Measurements from ENCODE around the gene LDLRAD3.

DNA sequence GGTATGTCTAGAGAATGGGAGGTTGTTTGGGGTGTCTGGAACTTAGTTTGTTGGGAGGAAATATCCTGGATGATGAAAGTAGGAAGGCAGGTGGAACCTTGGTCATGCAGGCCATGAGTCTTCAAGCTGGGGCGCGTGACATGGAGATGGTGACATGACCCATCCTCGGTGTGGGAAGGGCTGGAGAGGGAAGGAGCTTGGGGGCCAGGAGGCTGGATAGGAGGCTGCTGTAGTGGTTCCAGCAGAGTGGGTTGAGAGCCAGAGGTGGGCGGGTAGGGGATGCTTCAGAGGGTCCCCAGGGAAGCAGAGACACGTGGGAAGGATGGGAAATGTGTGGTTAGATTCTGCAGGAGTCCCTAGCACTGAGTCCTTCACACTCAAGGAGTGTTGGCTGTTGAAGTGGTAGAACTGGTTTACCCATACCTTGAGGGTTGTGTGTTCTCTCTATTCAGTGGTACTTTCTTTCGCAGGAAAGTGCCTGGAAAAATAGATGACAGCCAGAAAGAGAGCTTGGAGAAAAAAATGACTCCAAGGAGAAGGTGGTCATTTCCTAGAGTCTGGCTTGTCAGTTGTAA lies 56.8 kb downstream of the LDLRAD3 start:
- TF ChIP-seq, protein P1, sequence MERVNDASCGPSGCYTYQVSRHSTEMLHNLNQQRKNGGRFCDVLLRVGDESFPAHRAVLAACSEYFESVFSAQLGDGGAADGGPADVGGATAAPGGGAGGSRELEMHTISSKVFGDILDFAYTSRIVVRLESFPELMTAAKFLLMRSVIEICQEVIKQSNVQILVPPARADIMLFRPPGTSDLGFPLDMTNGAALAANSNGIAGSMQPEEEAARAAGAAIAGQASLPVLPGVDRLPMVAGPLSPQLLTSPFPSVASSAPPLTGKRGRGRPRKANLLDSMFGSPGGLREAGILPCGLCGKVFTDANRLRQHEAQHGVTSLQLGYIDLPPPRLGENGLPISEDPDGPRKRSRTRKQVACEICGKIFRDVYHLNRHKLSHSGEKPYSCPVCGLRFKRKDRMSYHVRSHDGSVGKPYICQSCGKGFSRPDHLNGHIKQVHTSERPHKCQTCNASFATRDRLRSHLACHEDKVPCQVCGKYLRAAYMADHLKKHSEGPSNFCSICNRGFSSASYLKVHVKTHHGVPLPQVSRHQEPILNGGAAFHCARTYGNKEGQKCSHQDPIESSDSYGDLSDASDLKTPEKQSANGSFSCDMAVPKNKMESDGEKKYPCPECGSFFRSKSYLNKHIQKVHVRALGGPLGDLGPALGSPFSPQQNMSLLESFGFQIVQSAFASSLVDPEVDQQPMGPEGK (CRISPR knock-in tag; IDR thresholded peaks at IDR 0.05; ENCODE audit: borderline replicate concordance), result no peak
- TF ChIP-seq, protein P2, sequence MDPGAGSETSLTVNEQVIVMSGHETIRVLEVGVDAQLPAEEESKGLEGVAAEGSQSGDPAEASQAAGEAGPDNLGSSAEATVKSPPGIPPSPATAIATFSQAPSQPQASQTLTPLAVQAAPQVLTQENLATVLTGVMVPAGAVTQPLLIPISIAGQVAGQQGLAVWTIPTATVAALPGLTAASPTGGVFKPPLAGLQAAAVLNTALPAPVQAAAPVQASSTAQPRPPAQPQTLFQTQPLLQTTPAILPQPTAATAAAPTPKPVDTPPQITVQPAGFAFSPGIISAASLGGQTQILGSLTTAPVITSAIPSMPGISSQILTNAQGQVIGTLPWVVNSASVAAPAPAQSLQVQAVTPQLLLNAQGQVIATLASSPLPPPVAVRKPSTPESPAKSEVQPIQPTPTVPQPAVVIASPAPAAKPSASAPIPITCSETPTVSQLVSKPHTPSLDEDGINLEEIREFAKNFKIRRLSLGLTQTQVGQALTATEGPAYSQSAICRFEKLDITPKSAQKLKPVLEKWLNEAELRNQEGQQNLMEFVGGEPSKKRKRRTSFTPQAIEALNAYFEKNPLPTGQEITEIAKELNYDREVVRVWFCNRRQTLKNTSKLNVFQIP (CRISPR knock-in tag; IDR thresholded peaks at IDR 0.05; ENCODE audit: borderline replicate concordance, low read depth), result no peak
- TF ChIP-seq ZNF8 (CRISPR knock-in tag; IDR thresholded peaks at IDR 0.05) (no peak), ZNF70 (CRISPR knock-in tag; IDR thresholded peaks at IDR 0.05) (no peak), ZC3H10 (CRISPR knock-in tag; IDR thresholded peaks at IDR 0.05) (no peak), TOX (CRISPR knock-in tag; IDR thresholded peaks at IDR 0.05; ENCODE audit: borderline replicate concordance) (no peak), ZFP30 (CRISPR knock-in tag; IDR thresholded peaks at IDR 0.05) (no peak), TCF4 (CRISPR knock-in tag; IDR thresholded peaks at IDR 0.05; ENCODE audit: borderline replicate concordance) (no peak), ISL1 (CRISPR knock-in tag; IDR thresholded peaks at IDR 0.05) (no peak)
- TF ChIP-seq, protein P3, sequence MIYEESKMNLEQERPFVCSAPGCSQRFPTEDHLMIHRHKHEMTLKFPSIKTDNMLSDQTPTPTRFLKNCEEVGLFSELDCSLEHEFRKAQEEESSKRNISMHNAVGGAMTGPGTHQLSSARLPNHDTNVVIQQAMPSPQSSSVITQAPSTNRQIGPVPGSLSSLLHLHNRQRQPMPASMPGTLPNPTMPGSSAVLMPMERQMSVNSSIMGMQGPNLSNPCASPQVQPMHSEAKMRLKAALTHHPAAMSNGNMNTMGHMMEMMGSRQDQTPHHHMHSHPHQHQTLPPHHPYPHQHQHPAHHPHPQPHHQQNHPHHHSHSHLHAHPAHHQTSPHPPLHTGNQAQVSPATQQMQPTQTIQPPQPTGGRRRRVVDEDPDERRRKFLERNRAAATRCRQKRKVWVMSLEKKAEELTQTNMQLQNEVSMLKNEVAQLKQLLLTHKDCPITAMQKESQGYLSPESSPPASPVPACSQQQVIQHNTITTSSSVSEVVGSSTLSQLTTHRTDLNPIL (CRISPR knock-in tag; IDR thresholded peaks at IDR 0.05; ENCODE audit: low read depth), result no peak
- TF ChIP-seq, protein P4, sequence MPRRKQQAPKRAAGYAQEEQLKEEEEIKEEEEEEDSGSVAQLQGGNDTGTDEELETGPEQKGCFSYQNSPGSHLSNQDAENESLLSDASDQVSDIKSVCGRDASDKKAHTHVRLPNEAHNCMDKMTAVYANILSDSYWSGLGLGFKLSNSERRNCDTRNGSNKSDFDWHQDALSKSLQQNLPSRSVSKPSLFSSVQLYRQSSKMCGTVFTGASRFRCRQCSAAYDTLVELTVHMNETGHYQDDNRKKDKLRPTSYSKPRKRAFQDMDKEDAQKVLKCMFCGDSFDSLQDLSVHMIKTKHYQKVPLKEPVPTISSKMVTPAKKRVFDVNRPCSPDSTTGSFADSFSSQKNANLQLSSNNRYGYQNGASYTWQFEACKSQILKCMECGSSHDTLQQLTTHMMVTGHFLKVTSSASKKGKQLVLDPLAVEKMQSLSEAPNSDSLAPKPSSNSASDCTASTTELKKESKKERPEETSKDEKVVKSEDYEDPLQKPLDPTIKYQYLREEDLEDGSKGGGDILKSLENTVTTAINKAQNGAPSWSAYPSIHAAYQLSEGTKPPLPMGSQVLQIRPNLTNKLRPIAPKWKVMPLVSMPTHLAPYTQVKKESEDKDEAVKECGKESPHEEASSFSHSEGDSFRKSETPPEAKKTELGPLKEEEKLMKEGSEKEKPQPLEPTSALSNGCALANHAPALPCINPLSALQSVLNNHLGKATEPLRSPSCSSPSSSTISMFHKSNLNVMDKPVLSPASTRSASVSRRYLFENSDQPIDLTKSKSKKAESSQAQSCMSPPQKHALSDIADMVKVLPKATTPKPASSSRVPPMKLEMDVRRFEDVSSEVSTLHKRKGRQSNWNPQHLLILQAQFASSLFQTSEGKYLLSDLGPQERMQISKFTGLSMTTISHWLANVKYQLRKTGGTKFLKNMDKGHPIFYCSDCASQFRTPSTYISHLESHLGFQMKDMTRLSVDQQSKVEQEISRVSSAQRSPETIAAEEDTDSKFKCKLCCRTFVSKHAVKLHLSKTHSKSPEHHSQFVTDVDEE (CRISPR knock-in tag; IDR thresholded peaks at IDR 0.05), result no peak

Measured in SK-N-SH treated with all-trans-retinoic acid at 6 μM for 48 hours (cell line).